IMR-90 (cell line): ENCODE results near the gene GEMIN2. TPM values are rescaled to one million over a fixed set of nuclear protein-coding genes. Genes with fewer than 3 reads are reported as not detected.
A peak's percentile ranks its signal among the peaks of the same experiment; 100 is the strongest.

Source experiments
- ATAC-seq: fragments of 200-7000 bp; cut with Tn5 transposase; 2 replicates; pipeline ENCODE4 v1.9.1; 2020; ENCODE audit warnings: low read depth, mild to moderate bottlenecking, moderate library complexity
- BruUV-seq: library from RNA; stranded (reverse); fragments of 400-500 nt; replicated peaks from 2 replicates; lab custom pipeline; 2021; lab: Mats Ljungman, UMichigan
- CTCF ChIA-PET: fragments of 300-600 bp; formaldehyde crosslinking; extraction: SDS; loops from one replicate; lab custom pipeline; 2021; ENCODE audit warnings: antibody characterized with exemption; lab: Yijun Ruan, JAX
- POLR2A ChIA-PET: fragments of 300-600 bp; sonication (Branson Sonifier 250); formaldehyde crosslinking; loops from one replicate; lab custom pipeline; 2022; ENCODE audit warnings: antibody characterized with exemption; ENCODE audit not compliant: unreplicated experiment; lab: Charles Lee
- DNase-seq: peaks from one replicate; pipeline ENCODE4 v3.0.0; 2013
- H2AFZ ChIP-seq: replicated peaks from 2 replicates; pipeline ENCODE3; 2013; ENCODE audit warnings: low read length, mild to moderate bottlenecking; ENCODE audit not compliant: poor library complexity
- H2AK5ac ChIP-seq: 2 replicates; pipeline ENCODE4 v1.6.1; 2013; ENCODE audit warnings: low read depth, low read length, inconsistent platforms
- H2AK9ac ChIP-seq: replicated peaks from 2 replicates; pipeline ENCODE3; 2013; ENCODE audit warnings: mild to moderate bottlenecking, low read depth, low read length, moderate library complexity; ENCODE audit not compliant: poor library complexity
- H2BK120ac ChIP-seq: 2 replicates; pipeline ENCODE4 v1.6.1; 2013; ENCODE audit warnings: low read depth, low read length, inconsistent platforms
- H2BK15ac ChIP-seq: 3 replicates; pipeline ENCODE4 v1.6.1; 2013; ENCODE audit warnings: low read depth, low read length, inconsistent platforms
- H2BK20ac ChIP-seq: 2 replicates; pipeline ENCODE4 v1.6.1; 2013; ENCODE audit warnings: low read depth, mild to moderate bottlenecking, inconsistent platforms, low read length, moderate library complexity
- H2BK5ac ChIP-seq: 2 replicates; pipeline ENCODE4 v1.6.1; 2013; ENCODE audit warnings: mild to moderate bottlenecking, low read depth, low read length, inconsistent platforms; ENCODE audit not compliant: poor library complexity, severe bottlenecking
- H3K14ac ChIP-seq: replicated peaks from 2 replicates; pipeline ENCODE4 v1.6.1; 2013; ENCODE audit warnings: low read depth, low read length, inconsistent platforms
- H3K18ac ChIP-seq: 2 replicates; pipeline ENCODE4 v1.6.1; 2013; ENCODE audit warnings: low read depth, low read length, control low read depth
- H3K23ac ChIP-seq: 2 replicates; pipeline ENCODE4 v1.6.1; 2013; ENCODE audit warnings: low read depth, low read length, inconsistent platforms
- H3K27ac ChIP-seq: 2 replicates; pipeline ENCODE4 v1.5.1; 2013; ENCODE audit warnings: mild to moderate bottlenecking, control low read depth, low read length; ENCODE audit not compliant: insufficient read depth
- H3K27me3 ChIP-seq: 2 replicates; pipeline ENCODE4 v1.6.1; 2013; ENCODE audit warnings: low read length; ENCODE audit not compliant: control insufficient read depth, insufficient read depth
- H3K36me3 ChIP-seq: 2 replicates; pipeline ENCODE4 v1.6.1; 2013; ENCODE audit warnings: low read length, mixed read lengths; ENCODE audit not compliant: control insufficient read depth, insufficient read depth
- H3K4ac ChIP-seq: 2 replicates; pipeline ENCODE4 v1.6.1; 2013; ENCODE audit warnings: low read depth, low read length, inconsistent platforms
- H3K4me1 ChIP-seq: 2 replicates; pipeline ENCODE4 v1.6.1; 2013; ENCODE audit warnings: low read length, mixed read lengths; ENCODE audit not compliant: control insufficient read depth, insufficient read depth
- H3K4me2 ChIP-seq: 2 replicates; pipeline ENCODE4 v1.6.1; 2013; ENCODE audit warnings: low read depth, mild to moderate bottlenecking, control low read depth, low read length, moderate library complexity
- H3K4me3 ChIP-seq: 2 replicates; pipeline ENCODE4 v1.5.1; 2013; ENCODE audit warnings: low read depth, mild to moderate bottlenecking, control low read depth, low read length, moderate library complexity; ENCODE audit not compliant: insufficient read depth
- H3K56ac ChIP-seq: 2 replicates; pipeline ENCODE4 v1.6.1; 2013; ENCODE audit warnings: low read length, inconsistent platforms; ENCODE audit not compliant: insufficient read depth; ENCODE audit errors: extremely low read depth
- H3K79me1 ChIP-seq, 2 experiments: 2 replicates each; pipeline ENCODE4 v1.6.1; 2013; ENCODE audit warnings: low read length in 2 of 2, inconsistent platforms in 1 of 2, low read depth in 1 of 2
- H3K9ac ChIP-seq: 2 replicates; pipeline ENCODE4 v1.6.1; 2013; ENCODE audit warnings: low read depth, low read length, control low read depth
- H3K9me1 ChIP-seq: 2 replicates; pipeline ENCODE4 v1.6.1; 2013; ENCODE audit warnings: low read length, inconsistent platforms; ENCODE audit not compliant: insufficient read depth
- H3K9me3 ChIP-seq: 2 replicates; pipeline ENCODE4 v1.6.1; 2013; ENCODE audit warnings: low read length; ENCODE audit not compliant: control insufficient read depth, insufficient read depth
- H4K20me1 ChIP-seq: 2 replicates; pipeline ENCODE4 v1.6.1; 2013; ENCODE audit warnings: low read length, inconsistent platforms; ENCODE audit not compliant: insufficient read depth
- H4K5ac ChIP-seq: 2 replicates; pipeline ENCODE4 v1.6.1; 2013; ENCODE audit warnings: mild to moderate bottlenecking, low read depth, low read length, control low read depth
- H4K8ac ChIP-seq, 2 experiments: 2 replicates each; pipeline ENCODE4 v1.6.1; 2013; ENCODE audit warnings: low read depth in 2 of 2, low read length in 2 of 2, control low read depth in 1 of 2, inconsistent platforms in 1 of 2
- H4K91ac ChIP-seq: 2 replicates; pipeline ENCODE4 v1.6.1; 2013; ENCODE audit warnings: low read depth, low read length, inconsistent platforms; ENCODE audit not compliant: insufficient read depth
- BHLHE40 ChIP-seq: fragments of 150-350 bp; IDR thresholded peaks from 2 replicates; pipeline ENCODE4 v1.6.1; 2016; ENCODE audit warnings: mild to moderate bottlenecking, low read depth, low read length
- WGBS, 2 experiments: methylation state at CpG; one replicate each; pipeline versions ENCODE4 v1.1.5 to v1.1.7; 2013; ENCODE audit warnings: missing lambda C conversion rate in 2 of 2; ENCODE audit not compliant: insufficient read length in 1 of 2; ENCODE audit errors: extremely low coverage in 2 of 2; 5-methylcytosine and 5-hydroxymethylcytosine counted together
- dilution Hi-C: fragments of 300-500 bp; cut with HindIII; formaldehyde crosslinking; loops from one replicate; pipeline ENCODE4 v1.14.3; 2018; ENCODE audit warnings: low sequenced_read_pairs; ENCODE audit not compliant: unreplicated experiment
- in situ Hi-C: fragments of 300-500 bp; cut with MboI; formaldehyde crosslinking; loops from 3 replicates; pipeline ENCODE4 v1.14.3; 2019; ENCODE audit warnings: low sequenced_read_pairs, inconsistent platforms, mixed read lengths
- intact Hi-C: fragments of 100-400 bp; cut with micrococcal nuclease; formaldehyde crosslinking; loops from 2 replicates; pipeline ENCODE4 v1.10.0; 2022
- polyA plus RNA-seq, 3 experiments: library from polyadenylated mRNA; depleted of rRNA; stranded (reverse); fragments of >200 nt; gene quantifications; 2 replicates each; pipeline ENCODE4 v1.2.3, GENCODE V29; 2012; ENCODE audit warnings: low replicate concordance in 1 of 3
- total RNA-seq: library from RNA; depleted of rRNA; stranded (reverse); fragments of >200 nt; gene quantifications from 2 replicates; pipeline ENCODE4 v1.2.3, GENCODE V29; 2012

GEMIN2 gene
- total and polyA plus RNA-seq, 2 of the 4 experiments (the other 2 are of a cell fraction), result 10.6 to 11.2 TPM

DNA sequence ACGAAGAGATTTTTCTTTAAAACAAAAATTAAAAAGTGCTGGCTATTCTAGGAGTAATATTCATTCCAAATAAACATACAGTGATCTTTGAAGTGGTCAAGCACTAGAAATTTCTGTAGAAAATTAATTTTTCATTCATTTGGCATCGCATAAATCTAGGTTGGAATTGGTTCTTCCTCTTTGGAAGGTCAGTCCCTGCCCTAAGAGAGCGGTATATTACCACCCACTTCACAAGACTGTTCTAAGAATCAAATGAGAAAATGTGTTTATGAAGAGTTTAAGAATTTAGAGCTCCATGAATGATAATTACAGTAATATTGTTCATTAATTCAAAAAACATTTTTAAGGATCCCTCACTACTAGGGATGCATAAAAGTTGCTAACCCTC is 444 bp upstream of the GEMIN2 start:
- peak overlapping the region; percentile 79 to 97 for H4K8ac ChIP-seq
- no peak overlapping the region for H2AK9ac ChIP-seq
- H3K23ac ChIP-seq, result no peak overlapping the region
- no peak overlapping the region for H3K27ac ChIP-seq
- no CpG with 5 or more reads among the region's 3 CpGs for WGBS, 2 experiments
- H2BK5ac ChIP-seq, result peak overlapping the region; percentile 58
- peak overlapping the region; percentile 78; the same call in 1 of the 2 replicates for H3K4me2 ChIP-seq
- H3K9ac ChIP-seq, result peak overlapping the region; percentile 46; the same call in 1 of the 2 replicates
- H4K20me1 ChIP-seq, result no peaks in the 10 kb centered on the region
- H2BK120ac ChIP-seq, result peak overlapping the region; percentile 60; the same call in 1 of the 2 replicates
- H3K27me3 ChIP-seq, result no peaks in the 10 kb centered on the region
- intact Hi-C loops, result loop anchor here (2.0 kb wide), 1 partner anchor 255 kb away; no protein-coding TSS in a partner anchor
- H3K14ac ChIP-seq, result peak overlapping the region; percentile 76
- peak overlapping the region; percentile 44; the same call in 1 of the 2 replicates for H3K4ac ChIP-seq
- H3K56ac ChIP-seq, result peak overlapping the region; percentile 77; the same call in 1 of the 2 replicates
- 0 out of 2 replicates have a peak, but pooled peaks cover 1% of the 10 kb centered on the region for H3K4me1 ChIP-seq
- CTCF ChIA-PET, result interaction anchor here (0.6 kb wide), 1 partner anchor 1875 kb away, joined by 3 read pairs; no protein-coding TSS in a partner anchor
- H2AK5ac ChIP-seq, result no peak overlapping the region
- H2BK15ac ChIP-seq, result no peak overlapping the region
- H3K4me3 ChIP-seq, result peak overlapping the region; percentile 83; the same call in 1 of the 2 replicates
- peak overlapping the region; percentile 56; the same call in 1 of the 2 replicates for H4K91ac ChIP-seq
- no peak for TF ChIP-seq BHLHE40
- H2AFZ ChIP-seq, result peak overlapping the region; percentile 95
- peaks cover 0 to 11% of the 10 kb centered on the region in 2 experiments; a peak in 2 of 4 replicates for H3K79me1 ChIP-seq
- POLR2A ChIA-PET, result interaction anchor here (1.9 kb wide), 1 partner anchor 11 kb away, joined by 13 read pairs; the partner anchor contains the start of gene SEC23A
- BruUV-seq, result no TSS peak
- in situ Hi-C loops, result loop anchor here (5.0 kb wide), 1 partner anchor 259 kb away; no protein-coding TSS in a partner anchor
- no peak overlapping the region for H3K18ac ChIP-seq
- peak overlapping the region; percentile 67; the same call in 1 of the 2 replicates for H4K5ac ChIP-seq
- no peaks in the 10 kb centered on the region for H3K9me3 ChIP-seq
- ATAC-seq (no peak), DNase-seq (no peak)
- dilution Hi-C loops, result no loop called here
- H2BK20ac ChIP-seq, result no peak overlapping the region
- H3K9me1 ChIP-seq, result no peaks in the 10 kb centered on the region
- 0 out of 2 replicates have a peak, but pooled peaks cover 2% of the 10 kb centered on the region for H3K36me3 ChIP-seq
